Measurements from ENCODE around the gene ACOT4.

Gene ACOT4

GRCh38 chr14:73594491-73594890, 2.8 kb downstream of the ACOT4 start:
- no peak overlapping the region for H3K27ac ChIP-seq
- TF ChIP-seq CTCF (conservative IDR thresholded peaks at IDR 0.05) (no peak), ZFX (IDR thresholded peaks at IDR 0.05) (no peak)

- no peak overlapping the region for H3K27ac ChIP-seq
- TF ChIP-seq ZFX (IDR thresholded peaks at IDR 0.05) (no peak), CTCF (conservative IDR thresholded peaks at IDR 0.05) (no peak)
Measured at GRCh38 chr14:73599499-73599898, 7.8 kb downstream of the ACOT4 start.

GRCh38 chr14:73602994-73603393, 11.3 kb downstream of the ACOT4 start:
- no peak overlapping the region for H3K27ac ChIP-seq
- TF ChIP-seq CTCF (conservative IDR thresholded peaks at IDR 0.05): no peak
- no peak for TF ChIP-seq ZFX (IDR thresholded peaks at IDR 0.05)

- no peak for TF ChIP-seq ZFX (IDR thresholded peaks at IDR 0.05)
- TF ChIP-seq CTCF (conservative IDR thresholded peaks at IDR 0.05): no peak
- no peak overlapping the region for H3K27ac ChIP-seq
Measured at GRCh38 chr14:73606271-73606670, 14.6 kb downstream of the ACOT4 start.

- H3K27ac ChIP-seq: no peak overlapping the region
- TF ChIP-seq CTCF (conservative IDR thresholded peaks at IDR 0.05) (no peak), ZFX (IDR thresholded peaks at IDR 0.05) (no peak)
Measured at GRCh38 chr14:73607241-73607640, 15.6 kb downstream of the ACOT4 start.

GRCh38 chr14:73610687-73611086, 19.0 kb downstream of the ACOT4 start:
- no peak overlapping the region for H3K27ac ChIP-seq
- no peak for TF ChIP-seq CTCF (conservative IDR thresholded peaks at IDR 0.05)
- TF ChIP-seq ZFX (IDR thresholded peaks at IDR 0.05): no peak

GRCh38 chr14:73612339-73613045, 20.8 kb downstream of the ACOT4 start, which contains the start of gene ACOT6:
Gene ACOT6, plus strand, starts transcription at chr14:73612517. Its CDS starts 55 bp downstream, at chr14:73612572.
- TF ChIP-seq ZFX (IDR thresholded peaks at IDR 0.05): no peak
- no peak within 1 kb of the TSS for H3K27ac ChIP-seq

GRCh38 chr14:73613046-73613383, 21.3 kb downstream of the ACOT4 start:
- no peak for TF ChIP-seq CTCF (conservative IDR thresholded peaks at IDR 0.05)
- TF ChIP-seq ZFX (IDR thresholded peaks at IDR 0.05): no peak
- no peak overlapping the region for H3K27ac ChIP-seq
